ENCODE results near the gene ZNF835.

Gene ZNF835

GRCh38 chr19:56660381-56661107 is 11.0 kb downstream of the ZNF835 start:
- no peak for DNase-seq

- DNase-seq, result no peak
These were observed 17.4 kb downstream of the ZNF835 start for GRCh38 chr19:56654151-56654550.

- DNase-seq, result no peak
These were observed 28.0 kb downstream of the ZNF835 start for GRCh38 chr19:56643460-56643955.

GRCh38 chr19:56642711-56643459 is 28.7 kb downstream of the ZNF835 start, which contains the start of gene SMIM17:
Gene SMIM17, plus strand, starts transcription at chr19:56643159. Its CDS starts 2,509 bp downstream, at chr19:56645668.
- DNase-seq, result no peak

- DNase-seq, result no peak
These were observed 32.3 kb downstream of the ZNF835 start for GRCh38 chr19:56639217-56639616.

GRCh38 chr19:56637976-56638555 is 33.5 kb downstream of the ZNF835 start:
- no peak for DNase-seq

GRCh38 chr19:56633021-56633420 is 38.5 kb downstream of the ZNF835 start:
- DNase-seq, result no peak

- DNase-seq, result no peak
These were observed 45.8 kb downstream of the ZNF835 start for GRCh38 chr19:56625708-56626107.

- DNase-seq, result no peak
These were observed 48.6 kb downstream of the ZNF835 start for GRCh38 chr19:56623006-56623405.

- no peak for DNase-seq
These were observed 49.2 kb downstream of the ZNF835 start for GRCh38 chr19:56622374-56622773.

- DNase-seq, result no peak
These were observed 52.4 kb downstream of the ZNF835 start for GRCh38 chr19:56619121-56619520.

- no peak for DNase-seq
These were observed 54.0 kb downstream of the ZNF835 start for GRCh38 chr19:56617531-56617930.

GRCh38 chr19:56613639-56614038 is 57.9 kb downstream of the ZNF835 start:
- no peak for DNase-seq

GRCh38 chr19:56612737-56613136 is 58.8 kb downstream of the ZNF835 start:
- no peak for DNase-seq

Data from bone marrow (tissue), 2 donors.